GM12891 (cell line): Measurements from ENCODE around the gene DOC2A.
"Not testable (repeated sequence)": the region's sequence is repeated elsewhere in the genome, so short reads cannot be mapped to it uniquely, and the experiment has no call there.

ENCODE experiments used
- POLR2A ChIP-seq: IDR thresholded peaks from 2 replicates; pipeline ENCODE4 v1.6.1; 2011; ENCODE audit warnings: low read depth, low read length, control low read depth
- SPI1 ChIP-seq: IDR thresholded peaks from 2 replicates; pipeline ENCODE4 v1.6.1; 2011; ENCODE audit warnings: low read depth, low read length, control low read depth

DNA sequence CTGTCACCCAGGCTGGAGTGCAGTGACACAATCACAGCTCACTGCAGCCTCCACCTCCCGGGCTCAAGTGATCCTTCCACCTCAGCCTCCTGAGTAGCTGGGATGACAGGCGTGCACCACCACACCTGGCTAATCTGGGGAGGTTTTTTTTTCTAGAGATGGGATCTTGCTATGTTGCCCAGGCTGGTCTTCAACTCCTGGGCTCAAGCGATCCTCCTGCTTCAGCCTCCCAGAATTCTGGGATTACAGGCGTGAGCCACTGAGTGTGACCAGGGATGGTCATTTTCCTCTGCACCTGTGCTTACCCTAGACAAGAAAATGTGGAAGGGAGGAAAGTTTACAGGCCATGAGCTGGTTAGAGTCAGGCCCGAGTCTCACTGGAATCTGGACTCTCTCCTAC, 29.9 kb upstream of the DOC2A start:
- TF ChIP-seq POLR2A, SPI1: not testable (repeated sequence)
